Measurements from ENCODE around the gene FAM120A.
"Not testable (repeated sequence)": the region's sequence is repeated elsewhere in the genome, so short reads cannot be mapped to it uniquely, and the experiment has no call there.

Gene FAM120A

DNA sequence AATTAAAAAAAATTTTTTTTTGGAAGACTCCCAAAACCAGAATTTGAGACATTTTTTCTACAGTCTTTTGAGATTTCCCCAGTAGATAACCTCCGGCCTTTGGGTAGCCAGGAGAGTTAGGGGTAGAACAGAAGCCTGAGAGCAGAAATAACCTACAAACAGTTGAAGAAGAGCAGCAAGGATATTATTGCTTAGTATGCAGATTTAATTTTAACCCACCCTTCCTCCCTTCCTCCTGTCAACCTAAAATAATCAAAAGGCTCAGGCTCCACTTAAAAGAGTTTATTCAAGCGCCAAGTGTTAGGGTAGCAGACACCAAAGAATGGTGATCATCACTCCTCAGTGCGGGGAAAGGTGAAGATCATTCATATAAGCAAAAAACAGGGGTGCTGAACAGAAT lies 17.4 kb upstream of the FAM120A start:
- no peak for TF ChIP-seq CTCF (IDR thresholded peaks at IDR 0.05; ENCODE audit: low read depth, low read length, missing control alignments)
- DNase-seq (ENCODE audit: low read depth) = no peak
- no peak overlapping the region for H3K4me3 ChIP-seq (ENCODE audit: low read depth, low read length)

DNA sequence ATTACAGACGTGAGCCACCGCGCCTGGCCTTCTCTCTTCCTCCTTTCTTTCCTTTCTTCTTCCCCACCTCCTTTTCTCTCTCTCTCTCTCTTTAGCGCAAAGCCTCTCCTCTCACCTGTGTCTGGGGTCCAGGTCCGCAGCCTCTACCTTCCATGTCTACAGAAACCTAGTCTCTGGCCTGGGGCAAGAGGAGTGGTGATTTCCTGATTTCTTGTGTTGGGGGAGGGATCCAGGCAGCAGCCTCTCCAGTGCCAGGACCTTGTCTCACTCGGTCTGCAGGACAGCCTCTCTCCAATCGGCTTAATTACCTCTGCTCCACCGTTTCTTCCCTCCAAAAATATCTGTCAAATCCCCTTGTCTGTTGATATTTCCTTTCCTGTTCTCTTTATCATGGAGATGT lies 16.1 kb upstream of the FAM120A start:
- no peak overlapping the region for H3K4me3 ChIP-seq (ENCODE audit: low read depth, low read length)
- DNase-seq (ENCODE audit: low read depth) = no peak
- no peak for TF ChIP-seq CTCF (IDR thresholded peaks at IDR 0.05; ENCODE audit: low read depth, low read length, missing control alignments)

GRCh38 chr9:93436218-93436617 lies 15.3 kb upstream of the FAM120A start:
- DNase-seq (ENCODE audit: low read depth) = no peak
- TF ChIP-seq CTCF (IDR thresholded peaks at IDR 0.05; ENCODE audit: low read depth, low read length, missing control alignments) = no peak
- no peak overlapping the region for H3K4me3 ChIP-seq (ENCODE audit: low read depth, low read length)

- TF ChIP-seq CTCF (IDR thresholded peaks at IDR 0.05; ENCODE audit: low read depth, low read length, missing control alignments) = no peak
- no peak for DNase-seq (ENCODE audit: low read depth)
- no peak overlapping the region for H3K4me3 ChIP-seq (ENCODE audit: low read depth, low read length)
Observed at GRCh38 chr9:93436655-93437407, 14.7 kb upstream of the FAM120A start.

- no peak for TF ChIP-seq CTCF (IDR thresholded peaks at IDR 0.05; ENCODE audit: low read depth, low read length, missing control alignments)
- no peak overlapping the region for H3K4me3 ChIP-seq (ENCODE audit: low read depth, low read length)
- DNase-seq (ENCODE audit: low read depth) = no peak
Observed at GRCh38 chr9:93437996-93438395, 13.5 kb upstream of the FAM120A start.

- DNase-seq (ENCODE audit: low read depth); H3K4me3 ChIP-seq (ENCODE audit: low read depth, low read length): not testable (repeated sequence)
Observed at GRCh38 chr9:93439301-93439700, 12.2 kb upstream of the FAM120A start.

- no peak for DNase-seq (ENCODE audit: low read depth)
- H3K4me3 ChIP-seq (ENCODE audit: low read depth, low read length) = no peak overlapping the region
- no peak for TF ChIP-seq CTCF (IDR thresholded peaks at IDR 0.05; ENCODE audit: low read depth, low read length, missing control alignments)
Observed at GRCh38 chr9:93440896-93441580, 10.4 kb upstream of the FAM120A start.
